ENCODE measurements around the gene LGR4. TPM values are rescaled to one million over a fixed set of nuclear protein-coding genes. Genes with fewer than 3 reads are reported as not detected.

Gene LGR4
- total and polyA plus RNA-seq, 2 experiments from 2014 or later = 22.6 to 99.6 TPM

- TF ChIP-seq REST (IDR thresholded peaks at IDR 0.05; ENCODE audit: unreplicated experiment) = no peak
Observed at GRCh38 chr11:27411328-27411727, 61.3 kb downstream of the LGR4 start (continued).

GRCh38 chr11:27410272-27410671, 62.3 kb downstream of the LGR4 start:
- no peaks in the 10 kb centered on the region for H3K27me3 ChIP-seq (ENCODE audit: insufficient read depth)
- Mint-ChIP-seq H3K36me3 (ENCODE audit: low read depth) (no peaks in the 10 kb centered on the region), H3K4me1 (peaks cover 17% of the 10 kb centered on the region), H3K9me3 (no peaks in the 10 kb centered on the region), H3K27ac (no peak overlapping the region), H3K4me3 (no peak overlapping the region), H3K27me3 (ENCODE audit: insufficient read depth, low read depth, poor library complexity) (no peaks in the 10 kb centered on the region)
- H3K4me1 ChIP-seq (ENCODE audit: insufficient read depth) = peaks cover 7% of the 10 kb centered on the region; the same call in 1 of the 2 replicates
- no peak for ATAC-seq
- no peaks in the 10 kb centered on the region for H3F3A ChIP-seq (replicated peaks; ENCODE audit: low read depth)
- H4K20me1 ChIP-seq (replicated peaks; ENCODE audit: insufficient read depth) = peaks cover 13% of the 10 kb centered on the region
- no peak overlapping the region for H3K27ac ChIP-seq (ENCODE audit: low read depth)
- no peak overlapping the region for H3K4me3 ChIP-seq
- no peaks in the 10 kb centered on the region for H3K36me3 ChIP-seq (ENCODE audit: insufficient read depth)
- no peak overlapping the region for H3K4me2 ChIP-seq
- no peaks in the 10 kb centered on the region for H3K9me2 ChIP-seq (ENCODE audit: insufficient read depth)
- H3K79me2 ChIP-seq (replicated peaks; ENCODE audit: insufficient read depth) = peaks cover 65% of the 10 kb centered on the region
- TF ChIP-seq CREB1 (CRISPR knock-in tag; IDR thresholded peaks at IDR 0.05; ENCODE audit: low read depth) (no peak), REST (IDR thresholded peaks at IDR 0.05; ENCODE audit: unreplicated experiment) (no peak), STAT1 (IDR thresholded peaks at IDR 0.05; ENCODE audit: unreplicated experiment) (no peak), NANOG (IDR thresholded peaks at IDR 0.05; ENCODE audit: borderline replicate concordance) (no peak), ZNF331 (CRISPR knock-in tag; IDR thresholded peaks at IDR 0.05; ENCODE audit: low read depth) (no peak), ZNF114 (CRISPR knock-in tag; IDR thresholded peaks at IDR 0.05) (no peak), EZH2phosphoT487 (IDR thresholded peaks at IDR 0.05; ENCODE audit: unreplicated experiment) (no peak)
- no peak for DNase-seq (ENCODE audit: low spot score)
- no peak overlapping the region for H2AFZ ChIP-seq

Data from GM23338 (cell line).